Activated CD8-positive, alpha-beta T cell treated with anti-CD3 and anti-CD28 coated beads, Interleukin-2, amount 10 ng/mL, durations not matched to agents 7 days and 5 days (primary cell): Measurements from ENCODE around the gene ISM2. TPM values are rescaled to one million over a fixed set of nuclear protein-coding genes. Genes with fewer than 3 reads are reported as not detected.
"Not testable (repeated sequence)": the region's sequence is repeated elsewhere in the genome, so short reads cannot be mapped to it uniquely, and the experiment has no call there.

ENCODE experiments used
- ATAC-seq: fragments of 150-1000 bp; cut with Tn5 transposase; one replicate; pipeline ENCODE4 v1.10.0; 2021; ENCODE audit warnings: moderate library complexity
- CTCF ChIA-PET: fragments of 350-600 bp; sonication (Branson Sonifier 250); formaldehyde crosslinking; loops from one replicate; lab custom pipeline; 2021; ENCODE audit warnings: antibody characterized with exemption; lab: Charles Lee
- POLR2A ChIA-PET: fragments of 350-600 bp; sonication (Branson Sonifier 250); formaldehyde crosslinking; loops from one replicate; lab custom pipeline; 2021; ENCODE audit warnings: antibody characterized with exemption; lab: Charles Lee
- DNase-seq: peaks from one replicate; pipeline ENCODE4 v3.0.0-alpha.2; 2020
- H3K27ac Mint-ChIP-seq: one replicate; pipeline ENCODE4 v1.8.0; 2021; ENCODE audit warnings: mild to moderate bottlenecking, mixed read lengths
- H3K27me3 Mint-ChIP-seq: one replicate; pipeline ENCODE4 v1.8.0; 2021; ENCODE audit warnings: low read depth, mixed read lengths
- H3K36me3 Mint-ChIP-seq: one replicate; pipeline ENCODE4 v1.8.0; 2021; ENCODE audit warnings: low read depth, mixed read lengths
- H3K4me1 Mint-ChIP-seq: one replicate; pipeline ENCODE4 v1.8.0; 2021; ENCODE audit warnings: low read depth, mixed read lengths
- H3K4me3 Mint-ChIP-seq: one replicate; pipeline ENCODE4 v1.8.0; 2021; ENCODE audit warnings: mild to moderate bottlenecking, mixed read lengths
- H3K9me3 Mint-ChIP-seq: one replicate; pipeline ENCODE4 v1.8.0; 2022; ENCODE audit warnings: mixed read lengths; ENCODE audit not compliant: insufficient read depth
- total RNA-seq, 2 experiments: library from RNA; stranded (reverse); gene quantifications; one replicate each; pipeline ENCODE4 v1.2.3, GENCODE V29; 2021

The ISM2 gene
- total RNA-seq, 2 experiments from 2014 or later: not detected

- ATAC-seq: no peak
- no peaks in the 10 kb centered on the region for H3K9me3 Mint-ChIP-seq
- POLR2A ChIA-PET: no interaction called here
Measured at GRCh38 chr14:77529213-77529612, 30.6 kb upstream of the ISM2 start.

GRCh38 chr14:77528701-77529100 is 30.1 kb upstream of the ISM2 start:
- CTCF ChIA-PET: interaction anchor here (1.0 kb wide), 1 partner anchor 70 kb away, joined by 3 read pairs; no protein-coding TSS in a partner anchor
- Mint-ChIP-seq H3K4me1 (peaks cover 11% of the 10 kb centered on the region), H3K36me3 (peaks cover 26% of the 10 kb centered on the region)
- H3K27me3 Mint-ChIP-seq, H3K27ac Mint-ChIP-seq, H3K4me3 Mint-ChIP-seq, H3K9me3 Mint-ChIP-seq, DNase-seq, ATAC-seq, POLR2A ChIA-PET: not testable (repeated sequence)

More at GRCh38 chr14:77529213-77529612, 30.6 kb upstream of the ISM2 start:
- CTCF ChIA-PET: interaction anchor here (1.0 kb wide), 1 partner anchor 70 kb away, joined by 3 read pairs; no protein-coding TSS in a partner anchor
- Mint-ChIP-seq H3K27ac (no peak overlapping the region), H3K4me3 (no peak overlapping the region), H3K4me1 (peaks cover 11% of the 10 kb centered on the region), H3K36me3 (peaks cover 29% of the 10 kb centered on the region), H3K27me3 (no peaks in the 10 kb centered on the region)
- no peak for DNase-seq

- H3K36me3 Mint-ChIP-seq: peaks cover 15% of the 10 kb centered on the region
- no peak overlapping the region for H3K27ac Mint-ChIP-seq
- no peak overlapping the region for H3K4me3 Mint-ChIP-seq
- CTCF ChIA-PET: no interaction called here
- POLR2A ChIA-PET: no interaction called here
- ATAC-seq: no peak
- H3K4me1 Mint-ChIP-seq: peaks cover 10% of the 10 kb centered on the region
- no peaks in the 10 kb centered on the region for H3K9me3 Mint-ChIP-seq
- DNase-seq: no peak
- H3K27me3 Mint-ChIP-seq: no peaks in the 10 kb centered on the region
Measured at GRCh38 chr14:77526266-77526665, 27.6 kb upstream of the ISM2 start.

- CTCF ChIA-PET: no interaction called here
- Mint-ChIP-seq H3K27ac (no peak overlapping the region), H3K4me3 (no peak overlapping the region), H3K36me3 (peaks cover 21% of the 10 kb centered on the region), H3K9me3 (no peaks in the 10 kb centered on the region), H3K27me3 (no peaks in the 10 kb centered on the region), H3K4me1 (no peaks in the 10 kb centered on the region)
- POLR2A ChIA-PET: no interaction called here
- ATAC-seq (no peak), DNase-seq (no peak)
Measured at GRCh38 chr14:77524536-77524935, 25.9 kb upstream of the ISM2 start.

GRCh38 chr14:77523109-77523508 is 24.5 kb upstream of the ISM2 start:
- CTCF ChIA-PET: no interaction called here

GRCh38 chr14:77520555-77520954 is 21.9 kb upstream of the ISM2 start:
- CTCF ChIA-PET: interaction anchor here (0.8 kb wide), 1 partner anchor 61 kb away, joined by 3 read pairs; no protein-coding TSS in a partner anchor
- POLR2A ChIA-PET: interaction anchor here (0.6 kb wide), 1 partner anchor 26 kb away, joined by 3 read pairs; no protein-coding TSS in a partner anchor
- H3K4me1 Mint-ChIP-seq: no peaks in the 10 kb centered on the region

More at GRCh38 chr14:77523109-77523508, 24.5 kb upstream of the ISM2 start:
- no peaks in the 10 kb centered on the region for H3K4me1 Mint-ChIP-seq
- no peak for DNase-seq
- H3K27me3 Mint-ChIP-seq: no peaks in the 10 kb centered on the region
- POLR2A ChIA-PET: no interaction called here
- no peak overlapping the region for H3K27ac Mint-ChIP-seq
- H3K36me3 Mint-ChIP-seq: peaks cover 34% of the 10 kb centered on the region
- ATAC-seq: no peak
- no peaks in the 10 kb centered on the region for H3K9me3 Mint-ChIP-seq
- H3K4me3 Mint-ChIP-seq: no peak overlapping the region

GRCh38 chr14:77516126-77516525 is 17.5 kb upstream of the ISM2 start:
- POLR2A ChIA-PET: no interaction called here
- ATAC-seq (no peak), DNase-seq (no peak)
- CTCF ChIA-PET: interaction anchor here (1.5 kb wide), 1 partner anchor 57 kb away, joined by 4 read pairs; no protein-coding TSS in a partner anchor
- no peaks in the 10 kb centered on the region for H3K27me3 Mint-ChIP-seq
- no peaks in the 10 kb centered on the region for H3K4me1 Mint-ChIP-seq
- peaks cover 55% of the 10 kb centered on the region for H3K36me3 Mint-ChIP-seq
- H3K27ac Mint-ChIP-seq: no peak overlapping the region
- no peak overlapping the region for H3K4me3 Mint-ChIP-seq
- H3K9me3 Mint-ChIP-seq: no peaks in the 10 kb centered on the region

More at GRCh38 chr14:77520555-77520954, 21.9 kb upstream of the ISM2 start:
- no peak for ATAC-seq
- H3K9me3 Mint-ChIP-seq: no peaks in the 10 kb centered on the region
- H3K36me3 Mint-ChIP-seq: peaks cover 43% of the 10 kb centered on the region
- H3K4me3 Mint-ChIP-seq: no peak overlapping the region
- no peak overlapping the region for H3K27ac Mint-ChIP-seq
- DNase-seq: no peak
- H3K27me3 Mint-ChIP-seq: no peaks in the 10 kb centered on the region

- no peaks in the 10 kb centered on the region for H3K4me1 Mint-ChIP-seq
- H3K9me3 Mint-ChIP-seq: no peaks in the 10 kb centered on the region
- peaks cover 51% of the 10 kb centered on the region for H3K36me3 Mint-ChIP-seq
- no peak overlapping the region for H3K27ac Mint-ChIP-seq
- ChIA-PET POLR2A (no interaction called here), CTCF (no interaction called here)
- DNase-seq (no peak), ATAC-seq (no peak)
- H3K27me3 Mint-ChIP-seq: no peaks in the 10 kb centered on the region
- no peak overlapping the region for H3K4me3 Mint-ChIP-seq
Measured at GRCh38 chr14:77511486-77512162, 13.0 kb upstream of the ISM2 start.

GRCh38 chr14:77509366-77509765 is 10.8 kb upstream of the ISM2 start:
- H3K27ac Mint-ChIP-seq: no peak overlapping the region
- peaks cover 47% of the 10 kb centered on the region for H3K36me3 Mint-ChIP-seq
- ATAC-seq (no peak), DNase-seq (no peak)
- POLR2A ChIA-PET: no interaction called here
- H3K27me3 Mint-ChIP-seq: no peaks in the 10 kb centered on the region
- no peaks in the 10 kb centered on the region for H3K4me1 Mint-ChIP-seq
- H3K4me3 Mint-ChIP-seq: no peak overlapping the region
- CTCF ChIA-PET: no interaction called here
- H3K9me3 Mint-ChIP-seq: no peaks in the 10 kb centered on the region

- Mint-ChIP-seq H3K36me3 (peaks cover 47% of the 10 kb centered on the region), H3K4me1 (no peaks in the 10 kb centered on the region), H3K27me3 (no peaks in the 10 kb centered on the region), H3K9me3 (no peaks in the 10 kb centered on the region), H3K4me3 (no peak overlapping the region), H3K27ac (no peak overlapping the region)
- POLR2A ChIA-PET: no interaction called here
- DNase-seq (no peak), ATAC-seq (no peak)
- CTCF ChIA-PET: no interaction called here
Measured at GRCh38 chr14:77508876-77509275, 10.3 kb upstream of the ISM2 start.

GRCh38 chr14:77508249-77508648 is 9.6 kb upstream of the ISM2 start:
- ATAC-seq (no peak), DNase-seq (no peak)
- H3K27me3 Mint-ChIP-seq: no peaks in the 10 kb centered on the region
- H3K9me3 Mint-ChIP-seq: no peaks in the 10 kb centered on the region
- no peaks in the 10 kb centered on the region for H3K4me1 Mint-ChIP-seq
- POLR2A ChIA-PET: no interaction called here
- CTCF ChIA-PET: no interaction called here
- H3K4me3 Mint-ChIP-seq: no peak overlapping the region
- H3K27ac Mint-ChIP-seq: no peak overlapping the region
- H3K36me3 Mint-ChIP-seq: peaks cover 48% of the 10 kb centered on the region

- Mint-ChIP-seq H3K36me3 (peaks cover 50% of the 10 kb centered on the region), H3K27ac (no peak overlapping the region), H3K9me3 (no peaks in the 10 kb centered on the region), H3K27me3 (no peaks in the 10 kb centered on the region), H3K4me1 (no peaks in the 10 kb centered on the region), H3K4me3 (no peak overlapping the region)
- POLR2A ChIA-PET: no interaction called here
- ATAC-seq (no peak), DNase-seq (no peak)
- CTCF ChIA-PET: no interaction called here
Measured at GRCh38 chr14:77507762-77508161, 9.1 kb upstream of the ISM2 start.
